NB4 (cell line): Measurements from ENCODE around the gene SH2D1B.

Experiments
- MYC ChIP-seq: IDR thresholded peaks from 2 replicates; pipeline ENCODE4 v1.6.1; 2011; ENCODE audit warnings: low read depth, low read length
- POLR2A ChIP-seq: IDR thresholded peaks from 2 replicates; pipeline ENCODE4 v1.6.1; 2011; ENCODE audit warnings: mild to moderate bottlenecking; ENCODE audit not compliant: insufficient read length; ENCODE audit errors: extremely low read depth
- TF ChIP-seq, protein P1 (sequence below): IDR thresholded peaks from one replicate; pipeline ENCODE4 v1.5.1; 2012; ENCODE audit warnings: low read depth, low read length

DNA sequence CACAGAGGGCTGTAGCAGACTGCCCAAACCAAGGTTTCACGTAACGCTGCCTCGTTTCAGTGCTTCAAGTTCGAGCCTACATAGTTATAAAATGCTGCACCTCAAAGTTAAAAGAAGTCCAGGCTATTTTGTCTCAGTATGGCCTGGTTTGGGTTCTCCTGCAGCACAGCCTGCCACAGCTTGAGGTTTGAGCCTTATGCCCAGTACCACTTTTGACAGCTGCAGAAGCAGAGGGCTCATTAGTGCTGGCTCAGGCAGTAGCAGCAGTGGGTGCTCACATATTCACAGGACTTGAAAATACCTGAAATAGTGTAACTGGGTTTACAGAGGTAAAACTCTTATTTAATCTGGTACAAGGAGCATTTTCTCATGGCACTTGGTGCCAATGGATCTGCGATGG, 50.6 kb downstream of the SH2D1B start:
- TF ChIP-seq MYC (no peak), POLR2A (no peak)
- TF ChIP-seq, protein P1, sequence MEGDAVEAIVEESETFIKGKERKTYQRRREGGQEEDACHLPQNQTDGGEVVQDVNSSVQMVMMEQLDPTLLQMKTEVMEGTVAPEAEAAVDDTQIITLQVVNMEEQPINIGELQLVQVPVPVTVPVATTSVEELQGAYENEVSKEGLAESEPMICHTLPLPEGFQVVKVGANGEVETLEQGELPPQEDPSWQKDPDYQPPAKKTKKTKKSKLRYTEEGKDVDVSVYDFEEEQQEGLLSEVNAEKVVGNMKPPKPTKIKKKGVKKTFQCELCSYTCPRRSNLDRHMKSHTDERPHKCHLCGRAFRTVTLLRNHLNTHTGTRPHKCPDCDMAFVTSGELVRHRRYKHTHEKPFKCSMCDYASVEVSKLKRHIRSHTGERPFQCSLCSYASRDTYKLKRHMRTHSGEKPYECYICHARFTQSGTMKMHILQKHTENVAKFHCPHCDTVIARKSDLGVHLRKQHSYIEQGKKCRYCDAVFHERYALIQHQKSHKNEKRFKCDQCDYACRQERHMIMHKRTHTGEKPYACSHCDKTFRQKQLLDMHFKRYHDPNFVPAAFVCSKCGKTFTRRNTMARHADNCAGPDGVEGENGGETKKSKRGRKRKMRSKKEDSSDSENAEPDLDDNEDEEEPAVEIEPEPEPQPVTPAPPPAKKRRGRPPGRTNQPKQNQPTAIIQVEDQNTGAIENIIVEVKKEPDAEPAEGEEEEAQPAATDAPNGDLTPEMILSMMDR = no peak
